Left ventricle myocardium inferior (tissue), 1 donor: ENCODE measurements around the gene TRHDE. TPM values are rescaled to one million over a fixed set of nuclear protein-coding genes. Genes with fewer than 3 reads are reported as not detected.
"Not testable (repeated sequence)": the region's sequence is repeated elsewhere in the genome, so short reads cannot be mapped to it uniquely, and the experiment has no call there.

Source experiments
- DNase-seq: peaks from one replicate; pipeline ENCODE4 v3.0.0-alpha.2; 2020
- H3K27ac ChIP-seq: fragments of 200-600 bp; replicated peaks from 2 replicates; pipeline ENCODE4 v1.8.0; 2021
- H3K27me3 ChIP-seq: fragments of 200-600 bp; 2 replicates; pipeline ENCODE4 v1.8.0; 2021; ENCODE audit warnings: low read depth
- H3K36me3 ChIP-seq: fragments of 200-600 bp; 2 replicates; pipeline ENCODE4 v1.8.0; 2021
- H3K4me1 ChIP-seq: fragments of 200-600 bp; 2 replicates; pipeline ENCODE4 v1.8.0; 2021
- H3K4me3 ChIP-seq: fragments of 200-600 bp; 2 replicates; pipeline ENCODE4 v1.8.0; 2021; ENCODE audit warnings: mild to moderate bottlenecking, moderate library complexity
- H3K9me3 ChIP-seq: fragments of 200-600 bp; replicated peaks from 2 replicates; pipeline ENCODE4 v1.8.0; 2021
- intact Hi-C: fragments of 100-400 bp; cut with micrococcal nuclease; formaldehyde crosslinking; loops from one replicate; pipeline ENCODE4 v1.11.0; 2022
- total RNA-seq: library from RNA; stranded (reverse); fragmentation: NEBNext Ultra II Directional; extraction: Animal tissue kit (Norgen Biotek cat#: 25700); gene quantifications from one replicate; pipeline ENCODE4 v1.2.1, GENCODE V29; 2021
- TF ChIP-seq, protein P1 (sequence below): fragments of 200-600 bp; IDR thresholded peaks from 2 replicates; pipeline ENCODE4 v1.8.0; 2021; ENCODE audit warnings: antibody characterized with exemption, mild to moderate bottlenecking, borderline replicate concordance
- donor health status: DM: no; HTN: yes; CAD: no; lungs with severe emphysema.

TRHDE gene
- total RNA-seq, 1 donor from 2014 or later: 0.96 TPM

DNA sequence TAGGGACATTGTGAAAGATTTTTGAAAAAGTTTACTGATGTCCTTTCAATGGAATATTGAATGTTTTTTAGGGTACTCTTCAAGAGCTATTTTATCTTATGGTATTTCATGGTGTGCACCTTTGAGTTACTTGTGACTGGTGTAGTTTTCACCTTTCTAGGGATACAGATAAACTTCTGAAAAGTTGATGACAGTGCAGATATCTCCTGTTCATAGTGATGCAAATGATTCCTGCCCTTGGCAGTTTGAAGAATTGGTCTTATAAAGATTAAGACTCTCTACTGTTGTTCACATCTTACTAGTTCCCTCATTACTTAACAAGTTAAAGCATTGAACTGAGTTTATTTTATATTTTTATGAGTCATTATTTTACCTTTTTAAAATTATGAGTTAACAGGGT, 408.9 kb downstream of the TRHDE start:
- no peaks in the 10 kb centered on the region for H3K36me3 ChIP-seq
- no peaks in the 10 kb centered on the region for H3K27me3 ChIP-seq
- H3K9me3 ChIP-seq: no peaks in the 10 kb centered on the region
- no peaks in the 10 kb centered on the region for H3K4me1 ChIP-seq
- TF ChIP-seq, protein P1, sequence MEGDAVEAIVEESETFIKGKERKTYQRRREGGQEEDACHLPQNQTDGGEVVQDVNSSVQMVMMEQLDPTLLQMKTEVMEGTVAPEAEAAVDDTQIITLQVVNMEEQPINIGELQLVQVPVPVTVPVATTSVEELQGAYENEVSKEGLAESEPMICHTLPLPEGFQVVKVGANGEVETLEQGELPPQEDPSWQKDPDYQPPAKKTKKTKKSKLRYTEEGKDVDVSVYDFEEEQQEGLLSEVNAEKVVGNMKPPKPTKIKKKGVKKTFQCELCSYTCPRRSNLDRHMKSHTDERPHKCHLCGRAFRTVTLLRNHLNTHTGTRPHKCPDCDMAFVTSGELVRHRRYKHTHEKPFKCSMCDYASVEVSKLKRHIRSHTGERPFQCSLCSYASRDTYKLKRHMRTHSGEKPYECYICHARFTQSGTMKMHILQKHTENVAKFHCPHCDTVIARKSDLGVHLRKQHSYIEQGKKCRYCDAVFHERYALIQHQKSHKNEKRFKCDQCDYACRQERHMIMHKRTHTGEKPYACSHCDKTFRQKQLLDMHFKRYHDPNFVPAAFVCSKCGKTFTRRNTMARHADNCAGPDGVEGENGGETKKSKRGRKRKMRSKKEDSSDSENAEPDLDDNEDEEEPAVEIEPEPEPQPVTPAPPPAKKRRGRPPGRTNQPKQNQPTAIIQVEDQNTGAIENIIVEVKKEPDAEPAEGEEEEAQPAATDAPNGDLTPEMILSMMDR: no peak
- intact Hi-C loops: no loop called here
- no peak overlapping the region for H3K4me3 ChIP-seq
- no peak for DNase-seq
- no peak overlapping the region for H3K27ac ChIP-seq

- no peak overlapping the region for H3K4me3 ChIP-seq
- H3K36me3 ChIP-seq: no peaks in the 10 kb centered on the region
- intact Hi-C loops: no loop called here
- no peaks in the 10 kb centered on the region for H3K27me3 ChIP-seq
- DNase-seq: no peak
- no peak overlapping the region for H3K27ac ChIP-seq
- TF ChIP-seq, protein P1: no peak
- no peaks in the 10 kb centered on the region for H3K9me3 ChIP-seq
- no peaks in the 10 kb centered on the region for H3K4me1 ChIP-seq
Measured at GRCh38 chr12:72684491-72684890, 412.3 kb downstream of the TRHDE start.

DNA sequence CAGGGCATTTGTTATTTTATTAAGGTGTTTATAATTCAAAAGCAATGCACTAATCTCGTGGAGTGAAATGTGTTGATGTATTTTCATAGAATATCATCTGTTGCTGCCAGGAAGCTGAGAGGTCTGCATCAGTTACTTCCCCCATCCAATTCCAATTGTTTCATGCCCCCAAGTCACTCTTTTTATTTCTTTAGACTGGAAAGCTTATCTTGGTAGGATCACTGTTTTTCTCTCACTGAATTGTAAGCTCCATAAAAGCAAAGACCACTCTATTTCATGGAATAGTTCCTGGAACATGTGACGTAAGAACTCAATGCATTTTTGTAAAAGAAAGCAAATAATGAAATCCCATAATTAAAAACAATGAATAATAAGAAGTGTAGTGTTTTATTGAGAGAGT, 420.2 kb downstream of the TRHDE start:
- no peak for DNase-seq
- no peaks in the 10 kb centered on the region for H3K36me3 ChIP-seq
- intact Hi-C loops: no loop called here
- no peak overlapping the region for H3K27ac ChIP-seq
- H3K4me3 ChIP-seq: no peak overlapping the region
- TF ChIP-seq, protein P1: no peak
- H3K27me3 ChIP-seq: no peaks in the 10 kb centered on the region
- no peaks in the 10 kb centered on the region for H3K4me1 ChIP-seq
- no peaks in the 10 kb centered on the region for H3K9me3 ChIP-seq

DNA sequence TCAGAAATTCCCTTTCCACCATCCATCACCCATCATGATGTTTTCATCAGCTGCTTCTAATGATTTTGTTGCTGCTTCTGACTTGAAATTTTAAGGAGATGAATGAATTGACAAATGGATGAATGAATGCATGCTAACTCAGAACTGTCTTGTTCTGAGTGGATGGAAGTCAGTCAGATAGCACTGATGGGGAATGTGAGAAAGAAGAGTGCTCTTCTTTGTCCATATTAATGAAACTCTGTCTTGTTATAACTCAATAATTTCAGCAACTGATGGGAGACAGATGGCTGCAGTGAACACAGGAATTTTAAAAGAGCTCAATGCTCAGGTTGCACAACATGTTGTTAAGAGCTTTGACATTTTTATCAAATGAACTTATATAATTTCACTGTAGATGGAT, 422.0 kb downstream of the TRHDE start:
- no peak for DNase-seq
- Histone ChIP-seq H3K4me3 (no peak overlapping the region), H3K27me3 (no peaks in the 10 kb centered on the region), H3K4me1 (no peaks in the 10 kb centered on the region), H3K27ac (no peak overlapping the region), H3K36me3 (no peaks in the 10 kb centered on the region), H3K9me3 (peaks cover 6% of the 10 kb centered on the region)
- TF ChIP-seq, protein P1: no peak
- intact Hi-C loops: no loop called here

GRCh38 chr12:72699362-72699761, 427.2 kb downstream of the TRHDE start:
- DNase-seq: no peak
- H3K9me3 ChIP-seq: peaks cover 26% of the 10 kb centered on the region
- TF ChIP-seq, protein P1: no peak
- H3K27ac ChIP-seq: no peak overlapping the region
- no peaks in the 10 kb centered on the region for H3K4me1 ChIP-seq
- intact Hi-C loops: no loop called here
- H3K4me3 ChIP-seq: no peak overlapping the region
- no peaks in the 10 kb centered on the region for H3K27me3 ChIP-seq
- no peaks in the 10 kb centered on the region for H3K36me3 ChIP-seq

GRCh38 chr12:72712025-72712424, 439.9 kb downstream of the TRHDE start:
- H3K27ac ChIP-seq, intact Hi-C loops, H3K4me1 ChIP-seq, DNase-seq, H3K36me3 ChIP-seq, H3K4me3 ChIP-seq, H3K27me3 ChIP-seq, H3K9me3 ChIP-seq: not testable (repeated sequence)
